Fibroblast of lung (primary cell): Measurements from ENCODE around the gene DEGS2. TPM values are rescaled to one million over a fixed set of nuclear protein-coding genes. Genes with fewer than 3 reads are reported as not detected.
A peak's percentile ranks its signal among the peaks of the same experiment; 100 is the strongest.

Experiments used
- DNase-seq, 2 donors: peaks; one replicate each; pipeline versions ENCODE4 v3.0.0 to v3.0.0-alpha.2; 2010; ENCODE audit warnings: low read depth in 2 of 2
- H2AFZ ChIP-seq: 2 replicates; pipeline ENCODE4 v1.5.1; 2012; ENCODE audit warnings: low read length, control low read depth, inconsistent platforms
- H3K27ac ChIP-seq: 2 replicates; pipeline ENCODE4 v1.5.1; 2011; ENCODE audit warnings: low read length, control low read depth; ENCODE audit not compliant: insufficient read depth
- H3K27me3 ChIP-seq: 2 replicates; pipeline ENCODE4 v1.5.1; 2011; ENCODE audit warnings: mild to moderate bottlenecking, low read length; ENCODE audit not compliant: control insufficient read depth, insufficient read depth
- H3K36me3 ChIP-seq: 2 replicates; pipeline ENCODE4 v1.5.1; 2011; ENCODE audit warnings: low read length; ENCODE audit not compliant: control insufficient read depth, insufficient read depth
- H3K4me1 ChIP-seq: 2 replicates; pipeline ENCODE4 v1.5.1; 2011; ENCODE audit warnings: low read length; ENCODE audit not compliant: control insufficient read depth, insufficient read depth; ENCODE audit errors: extremely low read depth
- H3K4me2 ChIP-seq: 2 replicates; pipeline ENCODE4 v1.5.1; 2011; ENCODE audit warnings: low read length, control low read depth; ENCODE audit not compliant: insufficient read depth; ENCODE audit errors: extremely low read depth
- H3K4me3 ChIP-seq, 4 experiments: fragments of 200-600 bp in 1 of 4; sonication (generic) in 1 of 4; replicated peaks in 1 of 4; 2 replicates each; pipeline ENCODE4 v1.5.1; 2011 to 2016; ENCODE audit warnings: low read length in 4 of 4, low read depth in 3 of 4, mild to moderate bottlenecking in 3 of 4, control low read depth in 2 of 4, inconsistent platforms in 1 of 4, mixed read lengths in 1 of 4; ENCODE audit not compliant: insufficient read depth in 1 of 4; ENCODE audit errors: control extremely low read depth in 1 of 4
- H3K79me2 ChIP-seq: 2 replicates; pipeline ENCODE4 v1.5.1; 2012; ENCODE audit warnings: mild to moderate bottlenecking, low read length, inconsistent platforms; ENCODE audit not compliant: control insufficient read depth, insufficient read depth
- H3K9ac ChIP-seq: 2 replicates; pipeline ENCODE4 v1.5.1; 2011; ENCODE audit warnings: mild to moderate bottlenecking, low read length, control low read depth; ENCODE audit not compliant: insufficient read depth
- H3K9me3 ChIP-seq: 2 replicates; pipeline ENCODE4 v1.5.1; 2012; ENCODE audit warnings: low read depth, low read length; ENCODE audit not compliant: control insufficient read depth, insufficient read depth
- H4K20me1 ChIP-seq: 2 replicates; pipeline ENCODE4 v1.5.1; 2011; ENCODE audit warnings: low read length; ENCODE audit not compliant: control insufficient read depth, insufficient read depth; ENCODE audit errors: extremely low read depth
- CTCF ChIP-seq, 2 donors: IDR thresholded peaks in 1 of 2; conservative IDR thresholded peaks in 1 of 2; 1 replicate in 1 of 2; 2 replicates in 1 of 2; pipeline ENCODE4 v1.5.1; 2011 to 2012; ENCODE audit warnings: low read length in 2 of 2, control low read depth in 1 of 2, inconsistent platforms in 1 of 2, low read depth in 1 of 2, mild to moderate bottlenecking in 1 of 2
- EZH2 ChIP-seq: IDR thresholded peaks from 2 replicates; pipeline ENCODE4 v1.5.1; 2012; ENCODE audit warnings: low read length, control low read depth, mild to moderate bottlenecking; ENCODE audit errors: missing control alignments
- polyA plus RNA-seq, 2 donors: library from polyadenylated mRNA; depleted of rRNA in 1 of 2; stranded (reverse) in 1 of 2; unstranded in 1 of 2; fragments of >200 nt; gene quantifications; 2 replicates each; pipeline ENCODE4 v1.2.1, GENCODE V29; 2011 to 2012; ENCODE audit warnings: missing spikeins in 1 of 2
- total RNA-seq: library from RNA; depleted of rRNA; stranded (reverse); fragments of >200 nt; gene quantifications from 2 replicates; pipeline ENCODE4 v1.2.1, GENCODE V29; 2014

DEGS2 gene
- total and polyA plus RNA-seq, 2 donors (not counting 1 experiment from before 2014, with no cell fraction given), result under 0.01 TPM; not detected in 1

DNA sequence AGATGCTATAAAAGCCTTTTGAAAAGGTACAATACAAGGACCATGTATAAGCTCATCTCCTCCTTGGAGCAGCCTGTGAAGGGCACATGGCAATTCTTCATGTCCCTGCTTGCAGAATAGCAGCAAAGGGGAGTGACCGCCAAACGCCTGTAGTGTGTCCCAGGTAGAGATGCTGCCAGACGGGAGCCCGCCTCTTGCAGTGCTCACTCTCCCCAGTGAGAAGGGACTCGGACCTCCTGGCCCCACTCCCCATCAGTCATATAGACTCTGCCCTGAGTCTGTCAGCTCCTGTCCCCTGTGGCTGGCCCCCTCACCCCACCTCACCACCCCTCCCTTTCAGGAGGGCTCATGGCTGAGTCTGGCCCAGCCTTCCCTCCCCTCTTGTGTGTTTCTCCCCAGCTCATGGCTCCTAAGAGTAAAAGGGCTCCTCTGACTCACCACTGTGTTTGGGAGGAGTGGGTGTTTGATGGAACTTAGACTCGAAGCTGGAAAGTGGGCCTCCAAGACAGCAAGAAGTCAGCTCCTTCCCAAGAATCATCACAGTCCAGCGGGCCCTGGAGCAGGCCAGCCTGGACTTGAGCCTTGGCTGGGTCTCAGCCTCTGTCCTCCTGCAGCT lies 40.9 kb downstream of the DEGS2 start:
- Histone ChIP-seq H3K4me1 (no peaks in the 10 kb centered on the region), H3K4me3 (no peak overlapping the region), H2AFZ (no peak overlapping the region), H4K20me1 (no peaks in the 10 kb centered on the region), H3K36me3 (peaks cover under 1% of the 10 kb centered on the region), H3K9ac (no peak overlapping the region), H3K27me3 (no peaks in the 10 kb centered on the region), H3K79me2 (no peaks in the 10 kb centered on the region), H3K4me2 (no peak overlapping the region), H3K27ac (no peak overlapping the region), H3K9me3 (no peaks in the 10 kb centered on the region)
- DNase-seq, result peak in 1 of 2 donors; percentile 21
- TF ChIP-seq EZH2 (no peak), CTCF (conservative IDR thresholded peaks at IDR 0.05 in 1 of 2, IDR thresholded peaks at IDR 0.05 in 1 of 2; ENCODE audit: low read depth in 1 of 2, low read length in 2 of 2) (no peak)

DNA sequence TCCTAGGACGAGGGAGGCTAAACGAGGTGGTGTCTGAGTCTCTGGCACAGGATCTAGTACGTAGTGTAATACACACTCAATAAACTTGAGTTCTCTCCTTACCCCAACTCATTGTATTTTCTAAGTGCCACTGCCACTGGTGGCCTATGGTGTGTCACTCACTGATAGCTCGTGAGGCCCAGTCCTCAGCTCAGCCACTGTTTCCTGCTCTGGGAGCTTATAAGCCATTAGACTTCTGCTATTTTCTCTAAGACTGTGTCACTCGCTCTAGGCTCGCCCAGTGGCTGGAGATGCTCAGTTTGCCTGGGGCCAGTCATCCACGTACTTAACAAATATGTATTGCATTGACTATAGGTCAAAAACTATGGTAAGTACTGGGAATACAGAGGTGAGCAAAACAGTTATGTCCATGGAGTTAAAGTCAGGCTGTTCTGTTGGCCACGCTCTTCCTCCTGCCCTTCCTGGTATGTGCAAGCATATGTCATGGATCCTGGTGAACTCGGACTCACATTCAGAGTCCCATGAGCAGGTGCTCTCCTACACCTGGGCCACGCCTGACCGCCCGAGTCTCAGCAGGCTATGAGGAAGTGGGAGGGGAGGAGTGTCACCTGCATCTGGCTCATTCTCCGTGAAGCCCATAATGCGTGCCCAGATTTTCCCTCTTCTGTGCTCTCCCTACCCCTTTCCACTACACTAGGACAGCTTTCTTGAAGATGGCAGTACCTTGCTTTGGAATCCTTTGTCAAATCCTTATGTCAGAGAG lies 41.6 kb downstream of the DEGS2 start:
- H3K79me2 ChIP-seq, result no peaks in the 10 kb centered on the region
- TF ChIP-seq CTCF (conservative IDR thresholded peaks at IDR 0.05 in 1 of 2, IDR thresholded peaks at IDR 0.05 in 1 of 2; ENCODE audit: low read depth in 1 of 2, low read length in 2 of 2), result no peak
- no peak for TF ChIP-seq EZH2
- H3K9me3 ChIP-seq, result no peaks in the 10 kb centered on the region
- no peak overlapping the region for H3K27ac ChIP-seq
- no peaks in the 10 kb centered on the region for H3K36me3 ChIP-seq
- no peak overlapping the region for H3K4me3 ChIP-seq
- no peak overlapping the region for H2AFZ ChIP-seq
- no peak for DNase-seq
- H3K9ac ChIP-seq, result no peak overlapping the region
- H3K4me2 ChIP-seq, result no peak overlapping the region
- no peaks in the 10 kb centered on the region for H3K27me3 ChIP-seq
- H4K20me1 ChIP-seq, result no peaks in the 10 kb centered on the region
- H3K4me1 ChIP-seq, result no peaks in the 10 kb centered on the region

GRCh38 chr14:100117026-100117425 lies 42.4 kb downstream of the DEGS2 start:
- TF ChIP-seq CTCF (conservative IDR thresholded peaks at IDR 0.05 in 1 of 2, IDR thresholded peaks at IDR 0.05 in 1 of 2; ENCODE audit: low read depth in 1 of 2, low read length in 2 of 2) (no peak), EZH2 (no peak)
- no peak overlapping the region for H3K9ac ChIP-seq
- DNase-seq, result no peak
- no peaks in the 10 kb centered on the region for H3K36me3 ChIP-seq
- H3K27ac ChIP-seq, result no peak overlapping the region
- no peak overlapping the region for H3K4me3 ChIP-seq
- no peaks in the 10 kb centered on the region for H4K20me1 ChIP-seq
- no peak overlapping the region for H3K4me2 ChIP-seq
- H3K9me3 ChIP-seq, result no peaks in the 10 kb centered on the region
- no peaks in the 10 kb centered on the region for H3K79me2 ChIP-seq
- H3K4me1 ChIP-seq, result no peaks in the 10 kb centered on the region
- H2AFZ ChIP-seq, result no peak overlapping the region
- H3K27me3 ChIP-seq, result no peaks in the 10 kb centered on the region
